Endothelial cell of hepatic sinusoid (primary cell): ENCODE results near the gene TRH.

Source experiments
- in situ Hi-C: cut with HindIII; loops from 2 replicates; pipeline ENCODE4 v1.10.0; 2017; ENCODE audit warnings: low sequenced_read_pairs

TRH gene

DNA sequence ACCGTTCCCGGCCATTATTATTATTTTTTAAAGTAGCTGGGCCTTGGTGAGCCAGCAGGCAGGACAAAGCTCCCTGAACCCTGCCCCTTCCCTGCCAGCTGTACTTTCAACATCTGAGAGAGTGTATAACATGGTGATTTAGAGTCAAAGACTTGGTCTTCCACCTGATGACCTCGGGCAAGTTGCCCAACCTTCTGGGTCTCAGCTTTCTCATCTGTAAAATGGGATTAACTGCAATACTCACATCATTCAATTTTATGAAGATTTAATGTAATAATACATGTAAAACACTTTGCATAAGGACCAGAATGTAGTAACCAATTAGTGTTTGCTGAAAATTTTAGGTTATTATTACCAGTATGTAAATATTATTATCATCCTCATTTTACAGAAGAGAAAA, 11.9 kb upstream of the TRH start:
- in situ Hi-C loops, result no loop called here

- in situ Hi-C loops, result no loop called here
Observed at GRCh38 chr3:129965937-129966336, 8.6 kb upstream of the TRH start.

- in situ Hi-C loops, result no loop called here
Observed at GRCh38 chr3:129966876-129967275, 7.6 kb upstream of the TRH start.

DNA sequence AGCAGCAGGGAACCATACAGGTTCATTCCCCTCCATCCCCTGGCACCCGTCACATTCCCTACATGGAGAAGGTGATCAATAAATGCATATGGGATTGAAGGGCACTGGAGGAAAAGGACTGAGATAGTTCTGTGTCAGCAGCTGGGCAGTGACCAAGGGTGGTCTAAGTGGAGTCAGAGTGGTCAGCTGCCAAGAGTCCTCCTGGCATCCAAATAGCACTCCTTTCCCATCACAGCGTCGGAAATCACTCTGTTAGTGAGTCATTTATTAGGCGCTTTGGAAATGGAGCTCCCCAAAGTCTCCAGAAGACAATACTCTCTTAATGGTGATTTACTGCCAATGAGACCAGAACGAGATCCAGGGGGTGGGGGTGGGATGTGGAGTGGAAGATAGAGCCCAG, 6.8 kb upstream of the TRH start:
- in situ Hi-C loops, result no loop called here

GRCh38 chr3:129971351-129972052, 3.0 kb upstream of the TRH start:
- in situ Hi-C loops, result no loop called here

DNA sequence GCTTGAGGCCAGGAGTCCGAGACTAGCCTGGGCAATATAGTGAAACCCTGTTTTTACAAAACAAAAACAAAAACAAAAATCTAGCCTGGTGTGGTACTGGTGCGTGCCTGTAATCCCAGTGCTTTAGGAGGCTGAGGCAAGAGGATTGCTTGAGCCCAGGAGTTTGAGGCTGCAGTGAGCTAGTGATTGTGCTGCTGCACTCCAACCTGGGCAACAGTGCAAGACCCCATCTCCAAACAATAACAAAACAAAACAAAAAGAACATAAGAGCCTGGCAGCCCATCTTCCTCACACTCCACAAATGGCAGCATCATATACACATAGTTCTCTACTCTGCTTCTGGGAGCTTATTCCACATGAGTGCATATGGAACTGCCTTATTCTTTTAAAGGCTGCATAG, 2.2 kb upstream of the TRH start:
- in situ Hi-C loops, result no loop called here

- in situ Hi-C loops, result no loop called here
Observed at GRCh38 chr3:129973853-129974563, 512 bp upstream of the TRH start.

DNA sequence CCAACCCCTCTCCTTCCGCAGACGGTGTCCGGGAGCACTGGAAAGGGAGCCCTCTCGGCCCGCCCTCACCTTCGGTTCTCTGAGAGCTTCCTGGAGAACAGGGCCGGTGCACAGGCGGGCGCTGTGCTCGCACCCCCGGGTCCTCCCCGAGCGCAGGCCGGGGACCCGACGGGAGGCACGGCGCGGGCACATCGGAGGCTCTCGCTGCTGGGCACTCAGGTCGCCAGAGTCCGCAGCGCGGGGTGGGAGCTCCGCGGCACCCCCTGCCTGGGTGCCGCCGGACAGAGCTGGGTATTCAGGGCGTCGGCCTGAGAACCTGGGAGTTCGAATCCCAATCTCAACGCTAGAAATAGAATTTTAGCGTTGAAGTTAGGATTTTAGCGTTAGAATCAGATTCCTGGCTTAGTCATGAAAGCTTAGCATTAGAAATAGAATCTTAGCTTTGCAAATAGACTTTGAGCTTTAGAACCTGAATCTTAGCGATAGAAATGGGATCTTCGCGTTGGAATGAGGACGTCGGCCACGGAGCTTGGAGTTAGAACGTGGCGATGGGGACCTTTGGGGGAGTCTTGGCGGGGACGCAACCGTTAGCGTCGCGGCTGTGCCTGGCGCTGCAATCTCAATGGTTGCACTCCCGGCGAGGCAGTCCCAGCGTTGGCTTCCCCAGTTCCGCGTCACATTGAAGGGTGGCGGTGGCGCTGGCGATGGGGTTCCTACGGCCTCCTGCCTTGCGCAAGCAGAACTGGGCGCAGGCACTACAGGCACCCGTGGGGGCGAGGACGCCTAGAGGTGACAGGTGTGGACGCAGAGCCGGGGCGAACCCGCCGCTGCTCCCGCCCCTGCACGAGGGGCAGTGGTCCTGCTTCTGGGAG, 549 bp downstream of the TRH start:
- in situ Hi-C loops, result loop anchor here (5.0 kb wide), 1 partner anchor 98 kb away; no protein-coding TSS in a partner anchor

- in situ Hi-C loops, result loop anchor here (5.0 kb wide), 1 partner anchor 98 kb away; no protein-coding TSS in a partner anchor
Observed at GRCh38 chr3:129975705-129976048, 1.2 kb downstream of the TRH start.

GRCh38 chr3:129976286-129976685, 1.8 kb downstream of the TRH start:
- in situ Hi-C loops, result loop anchor here (5.0 kb wide), 1 partner anchor 99 kb away; no protein-coding TSS in a partner anchor

GRCh38 chr3:129978123-129978522, 3.6 kb downstream of the TRH start:
- in situ Hi-C loops, result loop anchor here (5.0 kb wide), 1 partner anchor 101 kb away; no protein-coding TSS in a partner anchor

GRCh38 chr3:129979905-129980304, 5.4 kb downstream of the TRH start:
- in situ Hi-C loops, result loop anchor here (5.0 kb wide), 1 partner anchor 103 kb away; no protein-coding TSS in a partner anchor

- in situ Hi-C loops, result no loop called here
Observed at GRCh38 chr3:129983561-129983960, 9.0 kb downstream of the TRH start.

DNA sequence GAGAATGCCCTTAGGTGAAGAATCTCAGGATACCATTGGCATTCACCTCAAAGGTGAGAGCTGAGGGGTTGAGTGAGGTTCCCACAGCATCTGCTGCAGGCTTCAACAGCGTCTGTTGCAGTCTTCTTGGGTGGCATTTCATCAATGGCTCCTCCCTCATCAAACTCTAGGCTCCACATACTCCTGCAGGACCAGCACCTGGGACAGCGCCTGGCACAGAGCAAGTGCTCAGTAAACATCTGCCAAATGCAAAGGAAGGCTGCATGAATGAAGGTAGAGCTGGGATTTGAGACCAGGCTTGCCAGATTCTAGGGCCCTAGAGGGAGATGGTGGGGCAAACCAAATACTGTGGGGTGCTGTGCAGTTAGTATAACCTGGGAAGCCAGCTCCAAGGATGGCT, 9.6 kb downstream of the TRH start:
- in situ Hi-C loops, result no loop called here

DNA sequence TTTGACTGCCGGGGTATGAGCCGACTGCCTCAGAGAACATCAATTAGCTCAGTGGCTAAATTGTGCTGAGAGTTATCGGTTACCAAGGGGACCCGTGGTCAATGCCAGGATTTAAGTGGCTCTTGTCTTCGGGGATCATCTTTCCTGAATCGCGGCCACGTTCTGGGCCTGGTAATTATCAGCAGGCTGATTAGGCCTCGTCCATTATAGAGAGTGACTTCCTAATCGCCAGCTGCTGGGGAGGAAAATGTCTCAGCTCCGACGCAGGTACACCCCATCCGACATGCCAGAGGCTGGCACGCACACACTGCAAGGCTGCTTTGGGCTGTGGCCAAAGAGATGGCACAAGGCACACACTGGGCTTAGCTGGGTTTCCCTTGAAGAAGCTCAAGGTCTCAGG, 10.6 kb downstream of the TRH start:
- in situ Hi-C loops, result no loop called here

- in situ Hi-C loops, result no loop called here
Observed at GRCh38 chr3:129988429-129988828, 13.9 kb downstream of the TRH start.

DNA sequence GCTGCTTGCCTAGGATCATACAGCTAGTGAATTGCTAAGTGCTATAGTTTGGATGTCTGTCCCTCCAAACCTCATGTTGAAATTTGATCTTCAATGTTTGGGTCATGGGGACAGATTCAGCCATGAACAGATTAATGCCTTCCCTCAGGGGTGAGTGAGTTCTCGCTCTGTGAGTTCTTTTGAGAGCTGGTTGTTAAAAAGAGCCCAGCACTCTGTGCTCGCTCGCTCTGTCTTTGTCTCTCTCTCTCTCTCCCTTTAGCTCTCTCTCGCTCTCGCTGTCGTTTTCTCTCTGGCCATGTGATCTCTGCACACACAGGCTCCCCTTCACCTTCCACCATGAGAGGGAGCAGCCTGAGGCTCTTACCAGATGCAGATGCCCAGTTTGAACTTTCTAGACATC, 14.9 kb downstream of the TRH start:
- in situ Hi-C loops, result no loop called here

GRCh38 chr3:129992781-129993180, 18.3 kb downstream of the TRH start:
- in situ Hi-C loops, result no loop called here

DNA sequence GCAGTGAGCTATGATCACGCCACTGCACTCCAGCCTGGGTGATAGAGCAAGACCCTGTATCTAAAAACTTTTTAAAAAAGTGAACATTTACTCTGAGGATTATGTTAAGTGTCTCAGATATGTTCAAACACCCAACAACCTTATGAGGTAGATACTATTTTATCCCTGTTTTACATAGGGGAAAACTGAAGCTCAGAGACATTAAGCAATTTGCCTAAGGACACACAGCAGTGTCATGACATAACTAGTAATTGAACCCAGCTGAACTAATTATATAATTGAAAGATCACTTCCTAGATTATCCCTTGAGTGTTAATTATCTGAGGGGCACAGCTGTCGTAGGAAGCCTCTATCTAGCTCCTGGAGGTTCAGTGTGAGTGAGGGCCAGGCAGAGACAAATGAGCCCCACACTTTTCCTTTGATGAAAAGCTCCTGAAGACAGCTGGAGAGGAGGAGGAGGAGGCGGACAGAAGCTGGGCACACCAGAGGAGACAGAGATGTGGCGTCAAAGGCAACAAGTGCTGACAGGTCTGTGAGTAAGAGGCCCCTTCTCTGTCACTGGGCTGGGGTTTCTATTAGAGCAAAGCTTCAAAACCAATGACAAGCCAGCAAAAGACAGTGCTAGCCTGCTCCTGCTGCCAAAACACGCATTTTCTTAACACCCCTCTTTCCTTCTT, 20.5 kb downstream of the TRH start:
- in situ Hi-C loops, result loop anchor here (5.0 kb wide), 1 partner anchor 48 kb away; no protein-coding TSS in a partner anchor

- in situ Hi-C loops, result loop anchor here (5.0 kb wide), 1 partner anchor 49 kb away; no protein-coding TSS in a partner anchor
Observed at GRCh38 chr3:129996073-129996472, 21.6 kb downstream of the TRH start.

DNA sequence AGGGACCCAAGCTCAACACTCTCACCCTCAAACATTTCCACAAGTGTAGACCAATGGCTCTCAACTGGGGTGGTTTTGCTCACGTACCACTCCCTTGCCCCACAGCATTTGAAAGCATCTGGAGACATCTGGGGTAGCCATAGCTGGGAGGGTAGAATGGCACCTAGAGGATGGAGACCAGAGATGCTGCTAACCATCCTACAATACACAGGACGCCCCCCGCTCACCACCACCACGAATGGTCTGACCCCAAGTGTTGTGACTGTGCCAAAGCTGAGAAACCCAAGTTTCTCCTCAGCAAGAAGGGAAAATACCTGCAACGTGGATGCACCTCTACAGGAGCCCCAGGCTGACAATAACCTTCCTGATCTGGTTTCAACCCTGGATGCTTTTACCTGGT, 24.7 kb downstream of the TRH start:
- in situ Hi-C loops, result loop anchor here (5.0 kb wide), 1 partner anchor 52 kb away; no protein-coding TSS in a partner anchor
